HUES48 (cell line): ENCODE data around the gene EXOC4.
A peak's percentile ranks its signal among the peaks of the same experiment; 100 is the strongest.

Experiments
- H3K27ac ChIP-seq: one replicate; pipeline ENCODE4 v1.7.0; 2013; ENCODE audit warnings: low read depth, low read length, inconsistent platforms
- H3K27me3 ChIP-seq: 2 replicates; pipeline ENCODE4 v1.6.1; 2013; ENCODE audit warnings: mild to moderate bottlenecking, low read length; ENCODE audit not compliant: control insufficient read depth, insufficient read depth
- H3K36me3 ChIP-seq: 2 replicates; pipeline ENCODE4 v1.6.1; 2013; ENCODE audit warnings: low read length; ENCODE audit not compliant: control insufficient read depth, insufficient read depth
- H3K4me1 ChIP-seq: 2 replicates; pipeline ENCODE4 v1.6.1; 2013; ENCODE audit warnings: mild to moderate bottlenecking, low read length; ENCODE audit not compliant: control insufficient read depth, insufficient read depth
- H3K4me3 ChIP-seq: 2 replicates; pipeline ENCODE4 v1.5.1; 2013; ENCODE audit warnings: mild to moderate bottlenecking, low read depth, low read length
- H3K9ac ChIP-seq: 2 replicates; pipeline ENCODE4 v1.6.1; 2013; ENCODE audit warnings: mild to moderate bottlenecking, low read depth, low read length, moderate library complexity
- H3K9me3 ChIP-seq: 2 replicates; pipeline ENCODE4 v1.6.1; 2013; ENCODE audit warnings: low read length; ENCODE audit not compliant: control insufficient read depth, insufficient read depth

Gene EXOC4

DNA sequence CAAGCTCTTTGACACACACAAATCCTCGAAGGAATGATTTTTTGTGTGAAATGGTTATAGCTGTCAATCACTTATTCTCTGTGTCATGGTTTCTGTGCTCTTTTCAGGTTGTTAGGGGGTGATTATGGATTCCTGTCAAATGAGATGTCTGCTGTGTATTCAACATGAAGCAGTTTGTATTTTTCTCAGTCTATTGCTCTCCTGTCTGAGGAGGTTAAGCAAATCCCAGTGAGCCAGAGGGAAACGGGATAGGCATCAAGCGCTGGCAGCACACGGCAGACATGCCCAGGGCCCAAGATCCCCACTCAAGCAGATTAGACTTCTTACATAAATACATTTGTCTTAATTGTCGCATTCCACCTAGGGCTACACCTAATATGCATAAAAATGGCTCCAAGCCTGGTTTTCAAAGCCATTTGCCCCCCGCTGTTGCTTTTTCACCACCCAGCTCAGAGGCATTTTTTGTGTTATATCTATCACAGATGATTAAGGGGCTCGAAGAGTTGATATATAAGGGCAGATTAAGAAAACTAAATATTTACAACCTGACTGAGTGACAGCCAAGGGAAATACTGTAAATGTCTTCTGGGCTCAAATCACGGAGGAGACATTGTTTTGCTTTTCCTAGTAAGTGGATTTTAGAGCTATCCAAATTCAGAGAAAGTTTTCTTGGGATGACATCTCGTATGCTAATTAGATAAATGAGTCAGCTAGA is 681.5 kb downstream of the EXOC4 start:
- H3K27me3 ChIP-seq = no peaks in the 10 kb centered on the region
- no peak overlapping the region for H3K9ac ChIP-seq
- peaks cover 46% of the 10 kb centered on the region for H3K4me1 ChIP-seq
- no peaks in the 10 kb centered on the region for H3K9me3 ChIP-seq
- H3K4me3 ChIP-seq = no peak overlapping the region
- peak overlapping the region; percentile 49 for H3K27ac ChIP-seq
- peaks cover 4% of the 10 kb centered on the region; the same call in 1 of the 2 replicates for H3K36me3 ChIP-seq

DNA sequence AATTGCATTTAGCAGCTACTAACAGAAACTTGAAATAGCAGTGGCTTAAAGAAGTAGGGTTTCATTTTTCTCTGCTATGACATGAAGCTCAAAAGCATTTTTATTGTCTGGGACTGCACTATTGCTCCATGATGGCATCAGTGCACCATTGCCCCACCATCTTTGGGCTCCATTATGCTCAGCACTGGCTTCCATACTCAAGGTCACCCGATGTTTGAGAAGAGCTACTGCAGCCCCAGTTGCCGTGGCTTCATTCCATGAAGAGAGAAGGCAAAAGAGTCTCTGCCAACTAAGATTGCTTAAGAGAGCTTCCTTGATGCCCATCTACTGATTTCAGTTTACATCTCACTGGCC is 682.1 kb downstream of the EXOC4 start:
- Histone ChIP-seq H3K4me3 (no peak overlapping the region), H3K4me1 (peaks cover 50% of the 10 kb centered on the region), H3K9me3 (no peaks in the 10 kb centered on the region), H3K27me3 (no peaks in the 10 kb centered on the region), H3K36me3 (peaks cover 4% of the 10 kb centered on the region; the same call in 1 of the 2 replicates), H3K27ac (peak overlapping the region; percentile 49), H3K9ac (no peak overlapping the region)

- Histone ChIP-seq H3K9ac (no peak overlapping the region), H3K36me3 (peaks cover 4% of the 10 kb centered on the region; the same call in 1 of the 2 replicates), H3K27ac (no peak overlapping the region), H3K4me3 (no peak overlapping the region), H3K9me3 (no peaks in the 10 kb centered on the region), H3K4me1 (peaks cover 56% of the 10 kb centered on the region), H3K27me3 (no peaks in the 10 kb centered on the region)
These were observed 683.2 kb downstream of the EXOC4 start for GRCh38 chr7:133936074-133936473.

- no peaks in the 10 kb centered on the region for H3K9me3 ChIP-seq
- no peak overlapping the region for H3K4me3 ChIP-seq
- H3K36me3 ChIP-seq = peaks cover 4% of the 10 kb centered on the region; the same call in 1 of the 2 replicates
- H3K4me1 ChIP-seq = peaks cover 44% of the 10 kb centered on the region
- H3K9ac ChIP-seq = no peak overlapping the region
- no peak overlapping the region for H3K27ac ChIP-seq
- H3K27me3 ChIP-seq = no peaks in the 10 kb centered on the region
These were observed 684.9 kb downstream of the EXOC4 start for GRCh38 chr7:133937786-133938185.

DNA sequence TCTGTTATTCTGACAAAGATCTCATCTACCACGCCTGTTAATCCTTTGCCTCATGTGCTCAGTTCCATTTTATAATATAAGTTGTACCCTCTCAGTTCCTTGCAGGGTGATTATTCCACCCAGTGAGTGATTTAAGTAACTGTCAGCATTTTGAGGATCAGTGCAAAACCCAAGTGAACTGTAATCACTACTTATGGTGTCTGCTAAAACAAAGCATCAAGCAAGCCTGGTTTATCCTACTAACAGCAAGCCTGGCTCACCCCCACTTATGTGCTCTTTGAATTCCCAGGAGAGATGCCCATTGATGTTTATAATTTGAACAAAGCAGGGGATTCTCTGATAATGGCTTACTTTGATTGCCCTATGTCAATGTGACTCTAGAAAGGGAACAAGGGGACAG is 687.5 kb downstream of the EXOC4 start:
- Histone ChIP-seq H3K9me3 (no peaks in the 10 kb centered on the region), H3K4me3 (no peak overlapping the region), H3K27ac (no peak overlapping the region), H3K9ac (no peak overlapping the region), H3K27me3 (no peaks in the 10 kb centered on the region), H3K36me3 (peaks cover 4% of the 10 kb centered on the region; the same call in 1 of the 2 replicates), H3K4me1 (peaks cover 18% of the 10 kb centered on the region)

GRCh38 chr7:133941496-133941895 is 688.6 kb downstream of the EXOC4 start:
- Histone ChIP-seq H3K9ac (no peak overlapping the region), H3K4me1 (peaks cover 10% of the 10 kb centered on the region), H3K27me3 (no peaks in the 10 kb centered on the region), H3K9me3 (no peaks in the 10 kb centered on the region), H3K4me3 (no peak overlapping the region), H3K27ac (no peak overlapping the region), H3K36me3 (peaks cover 4% of the 10 kb centered on the region; the same call in 1 of the 2 replicates)

DNA sequence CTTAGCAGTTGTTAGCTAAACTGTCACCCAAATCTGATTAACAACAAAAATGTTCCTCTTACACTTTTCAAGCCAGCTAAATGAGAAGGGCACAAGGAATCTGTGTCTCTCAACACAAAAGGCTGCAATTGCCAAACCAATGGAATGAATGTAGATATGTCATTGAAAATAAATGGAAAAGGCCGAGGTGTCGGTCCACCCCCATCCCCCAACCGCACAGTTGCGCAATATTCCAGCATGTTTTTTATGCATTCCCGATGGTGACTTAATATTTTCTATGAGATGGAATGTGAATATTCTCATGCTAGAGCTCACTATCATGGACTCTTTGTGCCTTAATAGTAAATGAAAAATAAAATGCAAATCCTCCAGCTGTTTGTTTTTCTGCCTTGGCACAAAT is 692.6 kb downstream of the EXOC4 start:
- Histone ChIP-seq H3K9ac (no peak overlapping the region), H3K4me1 (peaks cover 9% of the 10 kb centered on the region; the same call in 1 of the 2 replicates), H3K9me3 (no peaks in the 10 kb centered on the region), H3K27ac (no peak overlapping the region), H3K27me3 (no peaks in the 10 kb centered on the region), H3K4me3 (no peak overlapping the region), H3K36me3 (no peaks in the 10 kb centered on the region)

DNA sequence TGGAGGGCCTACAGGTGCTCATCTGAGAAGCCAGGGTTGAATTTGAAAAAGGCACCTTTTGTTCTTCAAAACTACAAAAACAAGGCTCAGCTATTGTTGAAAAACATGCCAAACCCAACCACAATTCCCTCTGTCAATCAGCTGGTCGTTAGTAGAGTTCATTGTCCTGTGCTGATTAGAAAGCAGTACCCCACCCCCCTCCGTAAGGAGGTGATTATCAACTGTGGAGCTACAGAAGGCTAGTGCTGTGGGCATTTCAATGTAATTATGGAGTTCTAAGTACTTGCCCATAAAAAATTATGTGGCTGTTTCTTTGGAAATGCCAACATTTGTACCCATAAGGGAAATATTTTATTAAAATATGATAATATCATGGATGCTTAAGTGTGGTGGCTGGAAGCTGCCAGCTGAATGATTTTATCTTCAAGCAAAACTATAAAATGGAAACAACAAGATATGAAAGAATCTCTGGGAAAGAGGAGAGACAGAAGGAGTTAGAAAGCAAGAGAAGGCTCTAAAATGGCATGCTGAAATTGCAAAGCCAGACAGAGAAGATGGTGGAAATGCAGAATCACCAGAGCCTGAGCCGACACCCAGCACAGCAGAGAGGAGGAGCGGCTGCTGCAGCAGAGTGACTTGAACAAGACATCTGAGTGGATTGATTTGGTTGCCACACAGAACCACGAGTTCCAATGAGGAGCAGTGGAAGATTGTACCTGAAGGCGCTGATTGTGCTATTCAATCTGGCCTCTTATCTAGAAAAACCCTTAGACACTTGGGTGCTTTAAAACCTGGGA is 694.8 kb downstream of the EXOC4 start:
- Histone ChIP-seq H3K36me3 (no peaks in the 10 kb centered on the region), H3K27ac (no peak overlapping the region), H3K4me3 (no peak overlapping the region)

GRCh38 chr7:133948588-133948987 is 695.7 kb downstream of the EXOC4 start:
- Histone ChIP-seq H3K4me3 (no peak overlapping the region), H3K27me3 (no peaks in the 10 kb centered on the region), H3K9me3 (no peaks in the 10 kb centered on the region), H3K27ac (no peak overlapping the region), H3K9ac (no peak overlapping the region), H3K36me3 (no peaks in the 10 kb centered on the region), H3K4me1 (peaks cover 15% of the 10 kb centered on the region)

More for the DNA sequence above, 694.8 kb downstream of the EXOC4 start:
- Histone ChIP-seq H3K4me1 (peaks cover 15% of the 10 kb centered on the region), H3K27me3 (no peaks in the 10 kb centered on the region), H3K9ac (no peak overlapping the region), H3K9me3 (no peaks in the 10 kb centered on the region)

- no peak overlapping the region for H3K27ac ChIP-seq
- H3K9ac ChIP-seq = no peak overlapping the region
- H3K36me3 ChIP-seq = no peaks in the 10 kb centered on the region
- no peak overlapping the region for H3K4me3 ChIP-seq
- peaks cover 18% of the 10 kb centered on the region for H3K9me3 ChIP-seq
- H3K27me3 ChIP-seq = no peaks in the 10 kb centered on the region
- H3K4me1 ChIP-seq = peaks cover 15% of the 10 kb centered on the region
These were observed 698.0 kb downstream of the EXOC4 start for GRCh38 chr7:133950855-133951254.

DNA sequence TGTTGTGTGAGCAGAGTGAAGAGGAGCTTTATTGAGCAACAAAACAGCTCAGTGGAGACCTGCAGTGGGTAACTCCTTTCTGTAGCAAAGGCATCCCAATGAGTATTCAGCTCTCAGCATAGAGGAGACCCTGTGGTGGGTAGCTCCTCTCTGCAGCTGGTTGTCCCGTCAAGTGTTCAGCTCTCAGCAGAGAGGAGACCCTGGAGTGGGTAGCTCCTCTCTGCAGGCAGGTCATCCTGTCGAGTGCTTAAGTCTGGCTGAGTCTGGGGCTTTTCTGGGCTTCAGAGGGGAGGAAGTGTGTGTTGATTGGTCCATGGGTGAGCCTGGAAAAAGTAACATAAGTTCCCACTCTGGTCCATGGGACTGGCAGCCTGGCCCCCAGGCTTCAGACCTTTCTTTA is 702.3 kb downstream of the EXOC4 start:
- peaks cover 18% of the 10 kb centered on the region for H3K9me3 ChIP-seq
- H3K27ac ChIP-seq = no peak overlapping the region
- no peak overlapping the region for H3K4me3 ChIP-seq
- H3K27me3 ChIP-seq = no peaks in the 10 kb centered on the region
- H3K36me3 ChIP-seq = no peaks in the 10 kb centered on the region
- H3K9ac ChIP-seq = no peak overlapping the region
- H3K4me1 ChIP-seq = peaks cover 8% of the 10 kb centered on the region
